Panc1 (cell line): ENCODE data around the gene DNASE1L2. TPM values are rescaled to one million over a fixed set of nuclear protein-coding genes. Genes with fewer than 3 reads are reported as not detected.

ENCODE experiments used
- ATAC-seq: fragments of 200-7000 bp; cut with Tn5 transposase; 2 replicates; pipeline ENCODE4 v1.9.1; 2020; ENCODE audit warnings: mild to moderate bottlenecking, moderate library complexity
- BruUV-seq: library from RNA; stranded (reverse); fragments of 400-500 nt; replicated peaks from 2 replicates; lab custom pipeline; 2021; lab: Mats Ljungman, UMichigan
- CTCF ChIA-PET: fragments of 300-600 bp; sonication (Branson Sonifier 250); formaldehyde crosslinking; loops from one replicate; lab custom pipeline; 2022; ENCODE audit warnings: antibody characterized with exemption; lab: Charles Lee
- POLR2A ChIA-PET: fragments of 300-600 bp; sonication (Branson Sonifier 250); formaldehyde crosslinking; loops from one replicate; lab custom pipeline; 2022; ENCODE audit warnings: antibody characterized with exemption; lab: Charles Lee
- DNase-seq: peaks from one replicate; pipeline ENCODE4 v3.0.0-alpha.2; 2010; ENCODE audit warnings: low read depth, low spot score
- H3K27ac ChIP-seq: 2 replicates; pipeline ENCODE4 v1.5.1; 2011; ENCODE audit warnings: mild to moderate bottlenecking, low read length, inconsistent platforms
- H3K27me3 ChIP-seq: fragments of 200-500 bp; sonication (Bioruptor generic); 2 replicates; pipeline ENCODE4 v1.6.0; 2014; ENCODE audit warnings: low read length, inconsistent platforms; ENCODE audit not compliant: control insufficient read depth, insufficient read depth
- H3K36me3 ChIP-seq: fragments of 200-500 bp; sonication (Bioruptor generic); 2 replicates; pipeline ENCODE4 v1.5.1; 2014; ENCODE audit warnings: inconsistent platforms, mild to moderate bottlenecking, low read length, moderate library complexity; ENCODE audit not compliant: control insufficient read depth, insufficient read depth
- H3K4me1 ChIP-seq: 2 replicates; pipeline ENCODE4 v1.5.1; 2011; ENCODE audit warnings: inconsistent platforms, mild to moderate bottlenecking, low read length, moderate library complexity; ENCODE audit not compliant: control insufficient read depth, insufficient read depth
- H3K4me3 ChIP-seq, 2 experiments: 2 replicates each; pipeline ENCODE4 v1.5.1; 2011 to 2012; ENCODE audit warnings: low read depth in 2 of 2, low read length in 2 of 2, mild to moderate bottlenecking in 2 of 2, inconsistent platforms in 1 of 2, moderate library complexity in 1 of 2
- H3K9me3 ChIP-seq: fragments of 200-500 bp; sonication (Bioruptor generic); 2 replicates; pipeline ENCODE4 v1.5.1; 2014; ENCODE audit warnings: low read depth, mild to moderate bottlenecking, inconsistent platforms, low read length, moderate library complexity; ENCODE audit not compliant: control insufficient read depth, insufficient read depth
- POLR2AphosphoS5 ChIP-seq: IDR thresholded peaks from 2 replicates; pipeline ENCODE4 v1.6.1; 2012; ENCODE audit warnings: mild to moderate bottlenecking, low read depth, low read length, moderate library complexity
- SIN3A ChIP-seq: IDR thresholded peaks from 2 replicates; pipeline ENCODE4 v1.6.1; 2012; ENCODE audit warnings: low read depth, mild to moderate bottlenecking, low read length, moderate library complexity, borderline replicate concordance; ENCODE audit not compliant: insufficient read depth
- TCF7L2 ChIP-seq: IDR thresholded peaks from 2 replicates; pipeline ENCODE4 v1.6.1; 2011; ENCODE audit warnings: mild to moderate bottlenecking, low read depth, low read length, inconsistent platforms
- in situ Hi-C: cut with HindIII; loops from 2 replicates; pipeline ENCODE4 v1.10.0; 2016; ENCODE audit warnings: low sequenced_read_pairs, low pct_unique_long_range_greater_than_20kb
- intact Hi-C: fragments of 100-400 bp; cut with micrococcal nuclease; formaldehyde crosslinking; loops from one replicate; pipeline ENCODE4 v1.10.0; 2022; ENCODE audit not compliant: unreplicated experiment
- total RNA-seq: library from RNA; stranded (reverse); gene quantifications from one replicate; pipeline ENCODE4 v1.2.1, GENCODE V29; 2021; ENCODE audit not compliant: unreplicated experiment
- TF ChIP-seq, protein P1 (sequence below), 2 experiments: IDR thresholded peaks; 2 replicates each; pipeline ENCODE4 v1.6.1; 2011 to 2012; ENCODE audit warnings: low read depth in 2 of 2, control low read depth in 1 of 2, low read length in 1 of 2, mild to moderate bottlenecking in 1 of 2, moderate library complexity in 1 of 2; ENCODE audit not compliant: insufficient read depth in 1 of 2
- TF ChIP-seq, protein P2 (sequence below): fragments of 450-650 bp; IDR thresholded peaks from 2 replicates; pipeline ENCODE4 v1.5.1; 2017; ENCODE audit warnings: mild to moderate bottlenecking

Gene DNASE1L2
- total RNA-seq, 1 experiment from 2014 or later: 4.4 TPM

DNA sequence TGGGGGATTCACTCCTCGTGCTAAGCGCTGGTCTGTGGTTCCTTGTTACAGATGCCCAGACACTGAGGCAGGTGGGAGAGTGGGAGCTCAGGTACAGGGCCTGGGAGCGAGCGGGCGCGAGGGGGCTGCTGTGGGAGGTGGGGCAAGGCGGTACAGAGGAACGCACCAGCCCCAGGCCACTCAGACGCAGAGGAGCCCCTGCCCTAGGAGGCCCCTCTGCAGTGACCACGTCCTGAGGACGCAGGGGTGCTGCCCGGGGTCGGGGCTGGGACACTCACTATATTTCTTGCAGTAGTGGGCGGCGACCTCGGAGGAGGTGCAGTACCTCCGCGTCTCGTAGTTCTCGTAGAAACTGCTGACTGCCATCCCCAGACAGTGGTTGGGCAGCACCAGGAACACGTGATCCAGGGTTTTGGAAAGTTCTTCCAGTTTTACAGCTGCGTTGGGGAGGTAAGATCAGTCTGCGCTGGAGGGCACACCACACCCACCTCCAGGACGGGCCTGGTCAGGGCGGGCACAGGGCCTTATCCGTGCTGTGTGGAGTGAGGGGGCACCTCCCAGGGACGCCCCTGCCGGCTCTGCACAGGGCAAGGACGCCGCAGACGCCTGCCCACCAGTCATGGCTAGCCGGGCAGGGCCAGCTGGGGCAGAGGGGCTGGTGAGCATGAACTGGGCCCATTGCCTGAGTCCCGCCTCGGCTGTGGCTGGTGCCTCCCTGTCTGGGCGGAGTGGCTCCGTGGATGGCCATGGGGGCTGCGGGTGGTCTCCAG is 47.9 kb downstream of the DNASE1L2 start:
- ChIA-PET POLR2A (no interaction called here), CTCF (interaction anchor here (0.7 kb wide), 1 partner anchor 35 kb away, joined by 3 read pairs; no protein-coding TSS in a partner anchor)
- no peaks in the 10 kb centered on the region for H3K9me3 ChIP-seq
- no peaks in the 10 kb centered on the region for H3K4me1 ChIP-seq
- no peak overlapping the region for H3K4me3 ChIP-seq
- no peak for DNase-seq
- H3K27ac ChIP-seq: no peak overlapping the region
- TF ChIP-seq TCF7L2: no peak
- TF ChIP-seq SIN3A: no peak
- TF ChIP-seq, protein P1, sequence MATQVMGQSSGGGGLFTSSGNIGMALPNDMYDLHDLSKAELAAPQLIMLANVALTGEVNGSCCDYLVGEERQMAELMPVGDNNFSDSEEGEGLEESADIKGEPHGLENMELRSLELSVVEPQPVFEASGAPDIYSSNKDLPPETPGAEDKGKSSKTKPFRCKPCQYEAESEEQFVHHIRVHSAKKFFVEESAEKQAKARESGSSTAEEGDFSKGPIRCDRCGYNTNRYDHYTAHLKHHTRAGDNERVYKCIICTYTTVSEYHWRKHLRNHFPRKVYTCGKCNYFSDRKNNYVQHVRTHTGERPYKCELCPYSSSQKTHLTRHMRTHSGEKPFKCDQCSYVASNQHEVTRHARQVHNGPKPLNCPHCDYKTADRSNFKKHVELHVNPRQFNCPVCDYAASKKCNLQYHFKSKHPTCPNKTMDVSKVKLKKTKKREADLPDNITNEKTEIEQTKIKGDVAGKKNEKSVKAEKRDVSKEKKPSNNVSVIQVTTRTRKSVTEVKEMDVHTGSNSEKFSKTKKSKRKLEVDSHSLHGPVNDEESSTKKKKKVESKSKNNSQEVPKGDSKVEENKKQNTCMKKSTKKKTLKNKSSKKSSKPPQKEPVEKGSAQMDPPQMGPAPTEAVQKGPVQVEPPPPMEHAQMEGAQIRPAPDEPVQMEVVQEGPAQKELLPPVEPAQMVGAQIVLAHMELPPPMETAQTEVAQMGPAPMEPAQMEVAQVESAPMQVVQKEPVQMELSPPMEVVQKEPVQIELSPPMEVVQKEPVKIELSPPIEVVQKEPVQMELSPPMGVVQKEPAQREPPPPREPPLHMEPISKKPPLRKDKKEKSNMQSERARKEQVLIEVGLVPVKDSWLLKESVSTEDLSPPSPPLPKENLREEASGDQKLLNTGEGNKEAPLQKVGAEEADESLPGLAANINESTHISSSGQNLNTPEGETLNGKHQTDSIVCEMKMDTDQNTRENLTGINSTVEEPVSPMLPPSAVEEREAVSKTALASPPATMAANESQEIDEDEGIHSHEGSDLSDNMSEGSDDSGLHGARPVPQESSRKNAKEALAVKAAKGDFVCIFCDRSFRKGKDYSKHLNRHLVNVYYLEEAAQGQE (IDR thresholded peaks at IDR 0.05; ENCODE audit: insufficient read depth in 1 of 2, low read depth in 2 of 2, low read length in 1 of 2): no peak
- TF ChIP-seq, protein P2, sequence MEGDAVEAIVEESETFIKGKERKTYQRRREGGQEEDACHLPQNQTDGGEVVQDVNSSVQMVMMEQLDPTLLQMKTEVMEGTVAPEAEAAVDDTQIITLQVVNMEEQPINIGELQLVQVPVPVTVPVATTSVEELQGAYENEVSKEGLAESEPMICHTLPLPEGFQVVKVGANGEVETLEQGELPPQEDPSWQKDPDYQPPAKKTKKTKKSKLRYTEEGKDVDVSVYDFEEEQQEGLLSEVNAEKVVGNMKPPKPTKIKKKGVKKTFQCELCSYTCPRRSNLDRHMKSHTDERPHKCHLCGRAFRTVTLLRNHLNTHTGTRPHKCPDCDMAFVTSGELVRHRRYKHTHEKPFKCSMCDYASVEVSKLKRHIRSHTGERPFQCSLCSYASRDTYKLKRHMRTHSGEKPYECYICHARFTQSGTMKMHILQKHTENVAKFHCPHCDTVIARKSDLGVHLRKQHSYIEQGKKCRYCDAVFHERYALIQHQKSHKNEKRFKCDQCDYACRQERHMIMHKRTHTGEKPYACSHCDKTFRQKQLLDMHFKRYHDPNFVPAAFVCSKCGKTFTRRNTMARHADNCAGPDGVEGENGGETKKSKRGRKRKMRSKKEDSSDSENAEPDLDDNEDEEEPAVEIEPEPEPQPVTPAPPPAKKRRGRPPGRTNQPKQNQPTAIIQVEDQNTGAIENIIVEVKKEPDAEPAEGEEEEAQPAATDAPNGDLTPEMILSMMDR: no peak
- TF ChIP-seq POLR2AphosphoS5: no peak
- no peak for ATAC-seq
- in situ Hi-C loops: no loop called here
- intact Hi-C loops: no loop called here
- BruUV-seq: no TSS peak
- H3K36me3 ChIP-seq: no peaks in the 10 kb centered on the region
- no peaks in the 10 kb centered on the region for H3K27me3 ChIP-seq

DNA sequence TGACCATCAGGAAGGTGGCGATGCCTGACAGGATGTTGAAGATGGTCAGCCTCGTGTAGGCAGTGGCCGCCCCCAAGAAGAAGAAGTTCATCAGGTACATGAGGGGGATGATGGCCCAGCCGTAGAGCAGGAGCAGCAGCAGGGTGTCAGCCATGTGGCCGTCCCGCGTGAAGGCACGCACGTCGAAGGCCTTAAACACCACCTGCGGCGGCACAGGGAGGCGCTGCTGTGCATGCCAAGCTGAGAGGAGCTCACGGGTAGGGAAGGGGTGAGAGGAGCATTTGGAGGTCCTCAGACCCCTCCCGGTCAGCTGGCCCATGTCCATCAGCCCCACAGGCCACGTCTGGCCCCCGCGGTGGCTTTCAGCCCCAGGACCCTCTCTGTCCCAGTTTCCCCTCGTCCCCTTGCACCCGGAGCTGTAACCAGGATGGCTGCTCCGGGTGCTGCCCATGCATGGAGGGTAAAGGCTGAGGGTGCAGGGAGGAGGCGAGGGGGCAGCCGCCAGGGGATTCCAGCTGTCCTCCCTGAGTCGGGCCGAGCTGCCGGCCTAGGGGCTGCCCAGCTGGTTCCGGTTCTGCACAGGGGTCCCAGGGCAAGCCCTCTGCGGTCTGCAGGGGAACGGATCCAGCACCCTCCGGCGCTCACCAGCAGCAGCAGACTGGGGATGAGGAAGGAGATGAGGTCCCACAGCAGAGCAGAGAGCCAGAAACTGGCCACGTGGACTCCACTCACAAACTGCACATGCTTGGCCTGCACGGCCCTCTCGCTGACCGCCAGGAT is 48.7 kb downstream of the DNASE1L2 start:
- Histone ChIP-seq H3K27ac (no peak overlapping the region), H3K9me3 (no peaks in the 10 kb centered on the region), H3K27me3 (no peaks in the 10 kb centered on the region), H3K4me1 (no peaks in the 10 kb centered on the region), H3K4me3 (no peak overlapping the region), H3K36me3 (no peaks in the 10 kb centered on the region)
- DNase-seq: no peak
- in situ Hi-C loops: no loop called here
- intact Hi-C loops: no loop called here
- TF ChIP-seq SIN3A: no peak
- TF ChIP-seq POLR2AphosphoS5: no peak
- TF ChIP-seq, protein P2: no peak
- TF ChIP-seq TCF7L2: no peak
- TF ChIP-seq, protein P1 (IDR thresholded peaks at IDR 0.05; ENCODE audit: insufficient read depth in 1 of 2, low read depth in 2 of 2, low read length in 1 of 2): no peak
- ATAC-seq: no peak
- ChIA-PET CTCF (interaction anchor here (0.7 kb wide), 1 partner anchor 34 kb away, joined by 3 read pairs; no protein-coding TSS in a partner anchor), POLR2A (no interaction called here)
- no TSS peak for BruUV-seq
